GM21786 (cell line): Measurements from ENCODE around the gene LUC7L.
A peak's percentile ranks its signal among the peaks of the same experiment; 100 is the strongest.
"Not testable (repeated sequence)": the region's sequence is repeated elsewhere in the genome, so short reads cannot be mapped to it uniquely, and the experiment has no call there.

ENCODE experiments used
- ATAC-seq: cut with Tn5 transposase; IDR thresholded peaks from one replicate; pipeline ENCODE4 v1.9.1; 2021; ENCODE audit not compliant: unreplicated experiment

LUC7L gene

GRCh38 chr16:263944-264343, 34.7 kb upstream of the LUC7L start:
- ATAC-seq, result no peak

- no peak for ATAC-seq
These were observed 34.0 kb upstream of the LUC7L start for GRCh38 chr16:263182-263774.

- no peak for ATAC-seq
These were observed 33.0 kb upstream of the LUC7L start for GRCh38 chr16:262121-262745.

GRCh38 chr16:261031-261691, 31.9 kb upstream of the LUC7L start:
- ATAC-seq, result no peak

GRCh38 chr16:260326-260725, 31.1 kb upstream of the LUC7L start:
- no peak for ATAC-seq

GRCh38 chr16:259814-260253, 30.6 kb upstream of the LUC7L start:
- no peak for ATAC-seq

GRCh38 chr16:259226-259625, 30.0 kb upstream of the LUC7L start:
- ATAC-seq, result no peak

- not testable (repeated sequence) for ATAC-seq
These were observed 28.8 kb upstream of the LUC7L start for GRCh38 chr16:258091-258490.

- no peak for ATAC-seq
These were observed 25.9 kb upstream of the LUC7L start for GRCh38 chr16:255183-255582.

- ATAC-seq, result no peak
These were observed 25.2 kb upstream of the LUC7L start for GRCh38 chr16:254461-254860.

GRCh38 chr16:253833-254232, 24.6 kb upstream of the LUC7L start:
- ATAC-seq, result no peak

GRCh38 chr16:252366-253337, 23.4 kb upstream of the LUC7L start:
- ATAC-seq, result no peak

GRCh38 chr16:249431-249830, 20.2 kb upstream of the LUC7L start:
- ATAC-seq, result no peak

GRCh38 chr16:247027-247426, 17.8 kb upstream of the LUC7L start:
- ATAC-seq, result no peak

GRCh38 chr16:245105-245504, 15.9 kb upstream of the LUC7L start:
- ATAC-seq, result no peak

- no peak for ATAC-seq
These were observed 14.1 kb upstream of the LUC7L start for GRCh38 chr16:243348-243747.

GRCh38 chr16:242281-242680, 13.0 kb upstream of the LUC7L start:
- ATAC-seq, result no peak

- no peak for ATAC-seq
These were observed 11.3 kb upstream of the LUC7L start for GRCh38 chr16:240559-240958.

- ATAC-seq, result no peak
These were observed 10.7 kb upstream of the LUC7L start for GRCh38 chr16:239948-240277.

GRCh38 chr16:234468-235305, 5.4 kb upstream of the LUC7L start, which contains the start of gene FAM234A:
Gene FAM234A (plus strand): TSS chr16:234821. CDS start chr16:254414, 19,593 bp downstream.
- peak; percentile 74 for ATAC-seq
